Ammon's horn (tissue), 1 donor: Measurements from ENCODE around the gene LHX5.

Source experiments
- DNase-seq: peaks from one replicate; pipeline ENCODE4 v3.0.0-alpha.2; 2016; ENCODE audit warnings: low spot score

The LHX5 gene

GRCh38 chr12:113439301-113439597 is 32.4 kb downstream of the LHX5 start:
- no peak for DNase-seq

- DNase-seq = no peak
Measured at GRCh38 chr12:113438523-113439300, 33.0 kb downstream of the LHX5 start.

GRCh38 chr12:113437729-113438100 is 34.0 kb downstream of the LHX5 start:
- no peak for DNase-seq

GRCh38 chr12:113436993-113437728 is 34.5 kb downstream of the LHX5 start:
- no peak for DNase-seq

GRCh38 chr12:113436586-113436985 is 35.1 kb downstream of the LHX5 start:
- no peak for DNase-seq

- DNase-seq = no peak
Measured at GRCh38 chr12:113435367-113435766, 36.3 kb downstream of the LHX5 start.

- DNase-seq = peak; percentile 21
Measured at GRCh38 chr12:113432986-113433385, 38.7 kb downstream of the LHX5 start.

GRCh38 chr12:113428482-113428881 is 43.2 kb downstream of the LHX5 start:
- DNase-seq = no peak

- DNase-seq = no peak
Measured at GRCh38 chr12:113427882-113428281, 43.8 kb downstream of the LHX5 start.

- DNase-seq = no peak
Measured at GRCh38 chr12:113425960-113426453, 45.7 kb downstream of the LHX5 start.

GRCh38 chr12:113424915-113425823 is 46.5 kb downstream of the LHX5 start:
- DNase-seq = peak; percentile 49

GRCh38 chr12:113424456-113424855 is 47.2 kb downstream of the LHX5 start:
- no peak for DNase-seq

- DNase-seq = no peak
Measured at GRCh38 chr12:113422886-113423669, 48.6 kb downstream of the LHX5 start.

GRCh38 chr12:113422030-113422885 is 49.4 kb downstream of the LHX5 start, which contains the start of gene SDSL:
SDSL (plus strand) TSS chr12:113422380; CDS start chr12:113427983, 5,603 bp downstream.
- DNase-seq = peak; percentile 67

- no peak for DNase-seq
Measured at GRCh38 chr12:113420996-113421595, 50.6 kb downstream of the LHX5 start.

GRCh38 chr12:113418213-113418879 is 53.3 kb downstream of the LHX5 start:
- no peak for DNase-seq

- DNase-seq = no peak
Measured at GRCh38 chr12:113416091-113416754, 55.4 kb downstream of the LHX5 start.

GRCh38 chr12:113414519-113415038 is 57.1 kb downstream of the LHX5 start:
- DNase-seq = no peak

GRCh38 chr12:113413488-113413939 is 58.2 kb downstream of the LHX5 start:
- DNase-seq = no peak
